WTC11 (cell line): ENCODE measurements around the gene SLC29A3. TPM values are rescaled to one million over a fixed set of nuclear protein-coding genes. Genes with fewer than 3 reads are reported as not detected.

ENCODE experiments used
- ATAC-seq: fragments of 200-7000 bp; cut with Tn5 transposase; 2 replicates; pipeline ENCODE4 v1.10.0; 2021; ENCODE audit warnings: mild to moderate bottlenecking, moderate library complexity
- CTCF ChIA-PET: fragments of 300-600 bp; sonication (Branson Sonifier 250); formaldehyde crosslinking; loops from one replicate; lab custom pipeline; 2021; ENCODE audit warnings: antibody characterized with exemption; lab: Charles Lee
- POLR2A ChIA-PET: fragments of 350-600 bp; sonication (Branson Sonifier 250); formaldehyde crosslinking; loops from one replicate; lab custom pipeline; 2021; ENCODE audit warnings: antibody characterized with exemption; lab: Charles Lee
- DNase-seq: peaks from one replicate; pipeline ENCODE4 v3.0.0; 2021; ENCODE audit warnings: low spot score
- H3K27ac Mint-ChIP-seq: 2 replicates; pipeline ENCODE4 v1.8.0; 2021; ENCODE audit warnings: mixed read lengths
- H3K27me3 Mint-ChIP-seq: 2 replicates; pipeline ENCODE4 v1.8.0; 2021; ENCODE audit warnings: low read depth, mild to moderate bottlenecking, moderate library complexity, mixed read lengths
- H3K36me3 Mint-ChIP-seq: 2 replicates; pipeline ENCODE4 v1.8.0; 2021; ENCODE audit warnings: mixed read lengths
- H3K4me1 Mint-ChIP-seq: 2 replicates; pipeline ENCODE4 v1.8.0; 2022; ENCODE audit warnings: mixed read lengths
- H3K4me3 Mint-ChIP-seq: 2 replicates; pipeline ENCODE4 v1.8.0; 2021; ENCODE audit warnings: mild to moderate bottlenecking, moderate library complexity, mixed read lengths
- H3K9me3 Mint-ChIP-seq: 2 replicates; pipeline ENCODE4 v1.8.0; 2021; ENCODE audit warnings: mixed read lengths
- CBFB ChIP-seq: sonication (generic); formaldehyde crosslinking; IDR thresholded peaks from 2 replicates; pipeline ENCODE4 v1.8.1; 2022; ENCODE audit warnings: mild to moderate bottlenecking, low read depth, missing genetic modification reagents
- CREB1 ChIP-seq: sonication (generic); formaldehyde crosslinking; IDR thresholded peaks from 2 replicates; pipeline ENCODE4 v1.8.0; 2023; ENCODE audit warnings: mild to moderate bottlenecking, missing genetic modification reagents
- ETV6 ChIP-seq: sonication (generic); formaldehyde crosslinking; IDR thresholded peaks from 2 replicates; pipeline ENCODE4 v1.8.1; 2022; ENCODE audit warnings: mild to moderate bottlenecking, missing genetic modification reagents
- GRHL2 ChIP-seq: fragments of 250-450 bp; sonication (Bioruptor Pico); IDR thresholded peaks from 2 replicates; pipeline ENCODE4 v1.8.0; 2022; ENCODE audit warnings: mild to moderate bottlenecking, moderate library complexity; ENCODE audit not compliant: insufficient replicate concordance, severe bottlenecking
- GTF2I ChIP-seq: fragments of 250-450 bp; sonication (Bioruptor Pico); conservative IDR thresholded peaks from 2 replicates; pipeline ENCODE4 v1.4.0; 2021; ENCODE audit warnings: mild to moderate bottlenecking
- HMGA2 ChIP-seq: fragments of 250-450 bp; sonication (Bioruptor Pico); IDR thresholded peaks from 2 replicates; pipeline ENCODE4 v1.4.0; 2021; ENCODE audit warnings: mild to moderate bottlenecking, moderate library complexity
- JAZF1 ChIP-seq: fragments of 250-450 bp; sonication (Bioruptor Pico); IDR thresholded peaks from 2 replicates; pipeline ENCODE4 v1.9.0; 2021; ENCODE audit warnings: moderate library complexity, mild to moderate bottlenecking, inconsistent platforms
- JUN ChIP-seq: sonication (generic); formaldehyde crosslinking; IDR thresholded peaks from 2 replicates; pipeline ENCODE4 v1.8.0; 2023; ENCODE audit warnings: mild to moderate bottlenecking, missing genetic modification reagents
- NFYB ChIP-seq: sonication (generic); formaldehyde crosslinking; conservative IDR thresholded peaks from 2 replicates; pipeline ENCODE4 v1.8.0; 2022; ENCODE audit warnings: low read depth, missing genetic modification reagents
- NR1H2 ChIP-seq: sonication (generic); formaldehyde crosslinking; IDR thresholded peaks from 2 replicates; pipeline ENCODE4 v1.9.0; 2021; ENCODE audit warnings: mild to moderate bottlenecking, moderate library complexity, missing genetic modification reagents
- NR3C1 ChIP-seq: sonication (generic); formaldehyde crosslinking; conservative IDR thresholded peaks from 2 replicates; pipeline ENCODE4 v1.8.1; 2023; ENCODE audit warnings: low read depth, mild to moderate bottlenecking, missing genetic modification reagents
- RELA ChIP-seq: sonication (generic); formaldehyde crosslinking; IDR thresholded peaks from 2 replicates; pipeline ENCODE4 v1.8.1; 2022; ENCODE audit warnings: missing genetic modification reagents, mild to moderate bottlenecking, borderline replicate concordance
- TP53 ChIP-seq: sonication (generic); formaldehyde crosslinking; IDR thresholded peaks from 2 replicates; pipeline ENCODE4 v1.8.1; 2023; ENCODE audit warnings: mild to moderate bottlenecking, missing genetic modification reagents
- ZNF121 ChIP-seq: sonication (generic); formaldehyde crosslinking; IDR thresholded peaks from 2 replicates; pipeline ENCODE4 v1.8.0; 2023; ENCODE audit warnings: missing genetic modification reagents
- ZNF219 ChIP-seq: sonication (generic); formaldehyde crosslinking; IDR thresholded peaks from 2 replicates; pipeline ENCODE4 v1.8.0; 2023; ENCODE audit warnings: missing genetic modification reagents, mild to moderate bottlenecking, borderline replicate concordance
- ZNF232 ChIP-seq: sonication (generic); formaldehyde crosslinking; IDR thresholded peaks from 2 replicates; pipeline ENCODE4 v1.8.0; 2022; ENCODE audit warnings: mild to moderate bottlenecking, missing genetic modification reagents
- total RNA-seq: library from RNA; stranded (reverse); gene quantifications from 3 replicates; pipeline ENCODE4 v1.2.3, GENCODE V29; 2021
- TF ChIP-seq, protein P1 (sequence below): fragments of 250-450 bp; sonication (Bioruptor Pico); IDR thresholded peaks from 2 replicates; pipeline ENCODE4 v2.1.2; 2022; ENCODE audit warnings: mild to moderate bottlenecking, moderate library complexity
- TF ChIP-seq, protein P2 (sequence below): sonication (generic); formaldehyde crosslinking; IDR thresholded peaks from 2 replicates; pipeline ENCODE4 v1.8.1; 2023; ENCODE audit warnings: mild to moderate bottlenecking, missing genetic modification reagents, moderate library complexity
- TF ChIP-seq, protein P3 (sequence below): sonication (generic); formaldehyde crosslinking; IDR thresholded peaks from 2 replicates; pipeline ENCODE4 v1.8.1; 2022; ENCODE audit warnings: missing genetic modification reagents, borderline replicate concordance
- TF ChIP-seq, protein P4 (sequence below): fragments of 250-450 bp; sonication (Bioruptor Pico); IDR thresholded peaks from 2 replicates; pipeline ENCODE4 v1.8.0; 2021; ENCODE audit warnings: mild to moderate bottlenecking
- TF ChIP-seq, protein P5 (sequence below): fragments of 250-450 bp; sonication (Bioruptor Pico); IDR thresholded peaks from 2 replicates; pipeline ENCODE4 v1.9.0; 2021; ENCODE audit warnings: mild to moderate bottlenecking
- TF ChIP-seq, protein P6 (sequence below): fragments of 250-450 bp; sonication (Bioruptor Pico); IDR thresholded peaks from 2 replicates; pipeline ENCODE4 v1.9.0; 2021; ENCODE audit warnings: mild to moderate bottlenecking, borderline replicate concordance
- TF ChIP-seq, protein P7 (sequence below): sonication (generic); formaldehyde crosslinking; IDR thresholded peaks from 2 replicates; pipeline ENCODE4 v1.8.0; 2022; ENCODE audit warnings: mild to moderate bottlenecking, missing genetic modification reagents

Gene SLC29A3
- total RNA-seq, 1 experiment from 2014 or later, result 9.2 TPM

DNA sequence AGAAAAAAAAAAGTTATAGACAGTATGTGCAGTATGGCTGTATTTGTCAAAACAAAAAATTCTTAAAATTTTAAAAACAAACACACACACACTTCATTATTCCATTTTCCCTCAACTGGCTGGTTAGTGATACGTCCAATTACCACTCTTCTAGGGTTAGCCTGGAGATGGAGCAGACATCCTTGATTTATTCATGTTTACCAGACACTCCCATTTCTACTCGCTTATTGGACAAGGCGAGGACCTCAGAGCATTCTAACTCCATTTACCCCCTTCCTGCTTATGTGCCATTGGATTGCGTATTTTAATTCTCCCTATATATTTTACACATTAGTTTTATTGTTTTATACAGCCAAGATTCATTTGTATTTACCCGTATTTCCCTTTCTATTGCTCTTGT, 69.1 kb downstream of the SLC29A3 start:
- H3K4me3 Mint-ChIP-seq, result no peak overlapping the region
- DNase-seq (no peak), ATAC-seq (no peak)
- H3K27me3 Mint-ChIP-seq, result peaks cover 2% of the 10 kb centered on the region
- POLR2A ChIA-PET, result no interaction called here
- CTCF ChIA-PET, result interaction anchor here (1.0 to 1.5 kb wide), 2 partner anchors 68 to 86 kb away, joined by 3 read pairs; no protein-coding TSS in a partner anchor
- no peaks in the 10 kb centered on the region for H3K9me3 Mint-ChIP-seq
- 0 out of 2 replicates have a peak, but pooled peaks cover 2% of the 10 kb centered on the region for H3K4me1 Mint-ChIP-seq
- H3K36me3 Mint-ChIP-seq, result no peaks in the 10 kb centered on the region
- H3K27ac Mint-ChIP-seq, result no peak overlapping the region
- TF ChIP-seq, protein P1, sequence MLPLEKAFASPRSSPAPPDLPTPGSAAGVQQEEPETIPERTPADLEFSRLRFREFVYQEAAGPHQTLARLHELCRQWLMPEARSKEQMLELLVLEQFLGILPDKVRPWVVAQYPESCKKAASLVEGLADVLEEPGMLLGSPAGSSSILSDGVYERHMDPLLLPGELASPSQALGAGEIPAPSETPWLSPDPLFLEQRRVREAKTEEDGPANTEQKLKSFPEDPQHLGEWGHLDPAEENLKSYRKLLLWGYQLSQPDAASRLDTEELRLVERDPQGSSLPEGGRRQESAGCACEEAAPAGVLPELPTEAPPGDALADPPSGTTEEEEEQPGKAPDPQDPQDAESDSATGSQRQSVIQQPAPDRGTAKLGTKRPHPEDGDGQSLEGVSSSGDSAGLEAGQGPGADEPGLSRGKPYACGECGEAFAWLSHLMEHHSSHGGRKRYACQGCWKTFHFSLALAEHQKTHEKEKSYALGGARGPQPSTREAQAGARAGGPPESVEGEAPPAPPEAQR (CRISPR knock-in tag), result no peak
- no peak for TF ChIP-seq GRHL2
- TF ChIP-seq ZNF232 (CRISPR knock-in tag), result no peak
- no peak for TF ChIP-seq NR1H2 (CRISPR knock-in tag)
- no peak for TF ChIP-seq ZNF219 (CRISPR knock-in tag)
- TF ChIP-seq NR3C1 (CRISPR knock-in tag), result no peak
- no peak for TF ChIP-seq JUN (CRISPR knock-in tag)
- TF ChIP-seq RELA, result no peak
- TF ChIP-seq CREB1 (CRISPR knock-in tag), result no peak
- TF ChIP-seq TP53 (CRISPR knock-in tag), result no peak
- TF ChIP-seq ETV6, result no peak
- TF ChIP-seq, protein P2, sequence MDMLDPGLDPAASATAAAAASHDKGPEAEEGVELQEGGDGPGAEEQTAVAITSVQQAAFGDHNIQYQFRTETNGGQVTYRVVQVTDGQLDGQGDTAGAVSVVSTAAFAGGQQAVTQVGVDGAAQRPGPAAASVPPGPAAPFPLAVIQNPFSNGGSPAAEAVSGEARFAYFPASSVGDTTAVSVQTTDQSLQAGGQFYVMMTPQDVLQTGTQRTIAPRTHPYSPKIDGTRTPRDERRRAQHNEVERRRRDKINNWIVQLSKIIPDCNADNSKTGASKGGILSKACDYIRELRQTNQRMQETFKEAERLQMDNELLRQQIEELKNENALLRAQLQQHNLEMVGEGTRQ (CRISPR knock-in tag), result no peak
- TF ChIP-seq, protein P3, sequence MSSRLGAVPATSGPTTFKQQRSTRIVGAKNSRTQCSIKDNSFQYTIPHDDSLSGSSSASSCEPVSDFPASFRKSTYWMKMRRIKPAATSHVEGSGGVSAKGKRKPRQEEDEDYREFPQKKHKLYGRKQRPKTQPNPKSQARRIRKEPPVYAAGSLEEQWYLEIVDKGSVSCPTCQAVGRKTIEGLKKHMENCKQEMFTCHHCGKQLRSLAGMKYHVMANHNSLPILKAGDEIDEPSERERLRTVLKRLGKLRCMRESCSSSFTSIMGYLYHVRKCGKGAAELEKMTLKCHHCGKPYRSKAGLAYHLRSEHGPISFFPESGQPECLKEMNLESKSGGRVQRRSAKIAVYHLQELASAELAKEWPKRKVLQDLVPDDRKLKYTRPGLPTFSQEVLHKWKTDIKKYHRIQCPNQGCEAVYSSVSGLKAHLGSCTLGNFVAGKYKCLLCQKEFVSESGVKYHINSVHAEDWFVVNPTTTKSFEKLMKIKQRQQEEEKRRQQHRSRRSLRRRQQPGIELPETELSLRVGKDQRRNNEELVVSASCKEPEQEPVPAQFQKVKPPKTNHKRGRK (CRISPR knock-in tag), result no peak
- TF ChIP-seq, protein P4, sequence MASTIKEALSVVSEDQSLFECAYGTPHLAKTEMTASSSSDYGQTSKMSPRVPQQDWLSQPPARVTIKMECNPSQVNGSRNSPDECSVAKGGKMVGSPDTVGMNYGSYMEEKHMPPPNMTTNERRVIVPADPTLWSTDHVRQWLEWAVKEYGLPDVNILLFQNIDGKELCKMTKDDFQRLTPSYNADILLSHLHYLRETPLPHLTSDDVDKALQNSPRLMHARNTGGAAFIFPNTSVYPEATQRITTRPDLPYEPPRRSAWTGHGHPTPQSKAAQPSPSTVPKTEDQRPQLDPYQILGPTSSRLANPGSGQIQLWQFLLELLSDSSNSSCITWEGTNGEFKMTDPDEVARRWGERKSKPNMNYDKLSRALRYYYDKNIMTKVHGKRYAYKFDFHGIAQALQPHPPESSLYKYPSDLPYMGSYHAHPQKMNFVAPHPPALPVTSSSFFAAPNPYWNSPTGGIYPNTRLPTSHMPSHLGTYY (CRISPR knock-in tag), result no peak
- TF ChIP-seq, all 79 proteins: peak for 0

DNA sequence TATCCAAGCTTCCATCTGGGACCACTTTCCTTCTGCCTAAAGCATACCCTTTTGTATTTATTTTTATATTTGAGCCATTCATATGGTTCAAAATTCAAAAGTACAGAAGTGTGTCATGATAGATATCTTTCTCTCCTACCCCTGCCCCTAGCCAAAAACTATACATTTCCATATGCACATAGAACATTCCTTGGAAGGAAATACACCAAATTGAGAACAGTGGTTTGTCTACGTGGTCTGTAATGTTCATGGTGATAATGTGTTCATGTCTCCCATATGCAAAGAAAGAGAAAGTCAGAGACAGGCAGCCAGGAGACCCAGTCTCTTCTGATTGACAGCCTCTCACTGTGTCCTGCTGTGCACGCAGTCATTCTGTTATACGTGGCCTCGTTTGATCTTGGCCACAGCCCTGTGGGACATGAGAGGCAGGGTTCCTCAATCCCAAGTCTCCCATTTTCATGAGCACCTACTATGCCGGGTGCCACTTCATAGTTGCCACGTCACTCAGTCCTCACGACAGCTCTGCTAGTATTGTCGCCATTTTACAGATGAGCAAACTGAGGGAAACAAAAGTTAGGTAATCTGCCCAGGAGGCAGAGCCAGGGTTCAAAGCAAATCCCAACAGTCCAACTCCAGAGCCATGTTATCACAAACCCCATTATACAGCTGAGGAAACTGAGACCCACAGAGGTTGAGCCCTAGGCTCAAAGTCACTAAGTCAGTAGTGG, 69.7 kb downstream of the SLC29A3 start:
- Mint-ChIP-seq H3K36me3 (no peaks in the 10 kb centered on the region), H3K27me3 (peaks cover 8% of the 10 kb centered on the region), H3K27ac (no peak overlapping the region), H3K4me3 (no peak overlapping the region), H3K4me1 (0 out of 2 replicates have a peak, but pooled peaks cover 2% of the 10 kb centered on the region), H3K9me3 (no peaks in the 10 kb centered on the region)
- no peak for ATAC-seq
- DNase-seq, result no peak
- POLR2A ChIA-PET, result no interaction called here
- CTCF ChIA-PET, result interaction anchor here (1.0 to 2.3 kb wide), 5 partner anchors 69 to 319 kb away, joined by 3 to 12 read pairs (median 7); partner anchors contain the start of gene SLC29A3
- no peak for TF ChIP-seq CBFB
- no peak for TF ChIP-seq GTF2I (CRISPR knock-in tag)
- no peak for TF ChIP-seq NFYB (CRISPR knock-in tag)
- TF ChIP-seq, protein P5, sequence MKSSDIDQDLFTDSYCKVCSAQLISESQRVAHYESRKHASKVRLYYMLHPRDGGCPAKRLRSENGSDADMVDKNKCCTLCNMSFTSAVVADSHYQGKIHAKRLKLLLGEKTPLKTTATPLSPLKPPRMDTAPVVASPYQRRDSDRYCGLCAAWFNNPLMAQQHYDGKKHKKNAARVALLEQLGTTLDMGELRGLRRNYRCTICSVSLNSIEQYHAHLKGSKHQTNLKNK, result no peak
- TF ChIP-seq ZNF121, result no peak
- TF ChIP-seq JAZF1 (CRISPR knock-in tag), result no peak
- TF ChIP-seq, protein P6, sequence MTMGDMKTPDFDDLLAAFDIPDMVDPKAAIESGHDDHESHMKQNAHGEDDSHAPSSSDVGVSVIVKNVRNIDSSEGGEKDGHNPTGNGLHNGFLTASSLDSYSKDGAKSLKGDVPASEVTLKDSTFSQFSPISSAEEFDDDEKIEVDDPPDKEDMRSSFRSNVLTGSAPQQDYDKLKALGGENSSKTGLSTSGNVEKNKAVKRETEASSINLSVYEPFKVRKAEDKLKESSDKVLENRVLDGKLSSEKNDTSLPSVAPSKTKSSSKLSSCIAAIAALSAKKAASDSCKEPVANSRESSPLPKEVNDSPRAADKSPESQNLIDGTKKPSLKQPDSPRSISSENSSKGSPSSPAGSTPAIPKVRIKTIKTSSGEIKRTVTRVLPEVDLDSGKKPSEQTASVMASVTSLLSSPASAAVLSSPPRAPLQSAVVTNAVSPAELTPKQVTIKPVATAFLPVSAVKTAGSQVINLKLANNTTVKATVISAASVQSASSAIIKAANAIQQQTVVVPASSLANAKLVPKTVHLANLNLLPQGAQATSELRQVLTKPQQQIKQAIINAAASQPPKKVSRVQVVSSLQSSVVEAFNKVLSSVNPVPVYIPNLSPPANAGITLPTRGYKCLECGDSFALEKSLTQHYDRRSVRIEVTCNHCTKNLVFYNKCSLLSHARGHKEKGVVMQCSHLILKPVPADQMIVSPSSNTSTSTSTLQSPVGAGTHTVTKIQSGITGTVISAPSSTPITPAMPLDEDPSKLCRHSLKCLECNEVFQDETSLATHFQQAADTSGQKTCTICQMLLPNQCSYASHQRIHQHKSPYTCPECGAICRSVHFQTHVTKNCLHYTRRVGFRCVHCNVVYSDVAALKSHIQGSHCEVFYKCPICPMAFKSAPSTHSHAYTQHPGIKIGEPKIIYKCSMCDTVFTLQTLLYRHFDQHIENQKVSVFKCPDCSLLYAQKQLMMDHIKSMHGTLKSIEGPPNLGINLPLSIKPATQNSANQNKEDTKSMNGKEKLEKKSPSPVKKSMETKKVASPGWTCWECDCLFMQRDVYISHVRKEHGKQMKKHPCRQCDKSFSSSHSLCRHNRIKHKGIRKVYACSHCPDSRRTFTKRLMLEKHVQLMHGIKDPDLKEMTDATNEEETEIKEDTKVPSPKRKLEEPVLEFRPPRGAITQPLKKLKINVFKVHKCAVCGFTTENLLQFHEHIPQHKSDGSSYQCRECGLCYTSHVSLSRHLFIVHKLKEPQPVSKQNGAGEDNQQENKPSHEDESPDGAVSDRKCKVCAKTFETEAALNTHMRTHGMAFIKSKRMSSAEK (CRISPR knock-in tag), result no peak
- TF ChIP-seq RELA, result no peak
- TF ChIP-seq HMGA2 (CRISPR knock-in tag), result no peak
- TF ChIP-seq, protein P7, sequence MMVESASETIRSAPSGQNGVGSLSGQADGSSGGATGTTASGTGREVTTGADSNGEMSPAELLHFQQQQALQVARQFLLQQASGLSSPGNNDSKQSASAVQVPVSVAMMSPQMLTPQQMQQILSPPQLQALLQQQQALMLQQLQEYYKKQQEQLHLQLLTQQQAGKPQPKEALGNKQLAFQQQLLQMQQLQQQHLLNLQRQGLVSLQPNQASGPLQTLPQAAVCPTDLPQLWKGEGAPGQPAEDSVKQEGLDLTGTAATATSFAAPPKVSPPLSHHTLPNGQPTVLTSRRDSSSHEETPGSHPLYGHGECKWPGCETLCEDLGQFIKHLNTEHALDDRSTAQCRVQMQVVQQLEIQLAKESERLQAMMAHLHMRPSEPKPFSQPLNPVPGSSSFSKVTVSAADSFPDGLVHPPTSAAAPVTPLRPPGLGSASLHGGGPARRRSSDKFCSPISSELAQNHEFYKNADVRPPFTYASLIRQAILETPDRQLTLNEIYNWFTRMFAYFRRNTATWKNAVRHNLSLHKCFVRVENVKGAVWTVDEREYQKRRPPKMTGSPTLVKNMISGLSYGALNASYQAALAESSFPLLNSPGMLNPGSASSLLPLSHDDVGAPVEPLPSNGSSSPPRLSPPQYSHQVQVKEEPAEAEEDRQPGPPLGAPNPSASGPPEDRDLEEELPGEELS, result no peak
